HG03060 (cell line): ENCODE measurements around the gene LEMD1.

Source experiments
- ATAC-seq: cut with Tn5 transposase; IDR thresholded peaks from one replicate; pipeline ENCODE4 v1.9.1; 2021; ENCODE audit warnings: low read depth, moderate number of reproducible peaks; ENCODE audit not compliant: unreplicated experiment

LEMD1 gene

DNA sequence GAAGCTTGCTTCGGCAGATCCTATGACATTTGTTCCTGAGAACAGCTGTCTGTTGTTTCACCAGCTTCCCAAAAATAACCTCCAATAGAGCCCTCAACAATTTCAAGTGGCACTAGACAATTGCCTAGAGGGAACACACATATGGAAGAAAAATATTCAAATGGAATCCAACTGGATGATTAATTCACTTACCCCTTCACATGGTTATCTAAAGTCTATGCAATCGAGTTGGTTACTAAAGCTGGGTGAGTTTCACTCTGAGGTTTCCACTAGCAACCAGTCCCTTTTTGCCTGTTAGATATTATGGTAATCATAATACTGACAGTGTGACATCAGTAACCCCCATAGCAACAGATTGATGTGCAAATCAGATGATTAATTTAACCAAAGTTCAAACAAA, at the start of gene LEMD1:
LEMD1 (minus strand) TSS at position 259 of the 400 bp plus-strand sequence. CDS start 1,520 bp downstream, outside the sequence.
- ATAC-seq, result no peak

- ATAC-seq, result no peak
These were observed 48.3 kb upstream of the LEMD1 start for GRCh38 chr1:205470131-205470530.

- ATAC-seq, result no peak
These were observed 44.9 kb upstream of the LEMD1 start for GRCh38 chr1:205466595-205467220.

DNA sequence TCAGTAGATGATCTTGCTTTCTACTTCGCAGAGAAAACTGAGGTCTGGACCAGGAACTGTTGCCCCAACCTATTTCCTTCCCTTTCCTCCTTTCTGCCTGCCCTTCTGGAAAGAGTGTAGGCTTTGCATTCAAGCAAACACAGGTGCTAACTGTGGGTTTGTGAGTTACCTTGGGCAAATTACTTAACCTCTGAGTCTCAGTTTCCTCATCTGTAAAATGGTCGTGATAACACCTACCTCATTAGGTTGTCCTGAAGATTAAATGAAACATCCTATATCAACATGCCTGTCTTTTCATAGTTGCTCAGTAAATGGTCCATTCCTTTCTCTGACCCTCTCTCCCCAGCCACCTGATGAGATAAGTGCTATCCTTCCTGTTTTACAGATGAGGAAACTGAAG, 43.5 kb upstream of the LEMD1 start:
- no peak for ATAC-seq

DNA sequence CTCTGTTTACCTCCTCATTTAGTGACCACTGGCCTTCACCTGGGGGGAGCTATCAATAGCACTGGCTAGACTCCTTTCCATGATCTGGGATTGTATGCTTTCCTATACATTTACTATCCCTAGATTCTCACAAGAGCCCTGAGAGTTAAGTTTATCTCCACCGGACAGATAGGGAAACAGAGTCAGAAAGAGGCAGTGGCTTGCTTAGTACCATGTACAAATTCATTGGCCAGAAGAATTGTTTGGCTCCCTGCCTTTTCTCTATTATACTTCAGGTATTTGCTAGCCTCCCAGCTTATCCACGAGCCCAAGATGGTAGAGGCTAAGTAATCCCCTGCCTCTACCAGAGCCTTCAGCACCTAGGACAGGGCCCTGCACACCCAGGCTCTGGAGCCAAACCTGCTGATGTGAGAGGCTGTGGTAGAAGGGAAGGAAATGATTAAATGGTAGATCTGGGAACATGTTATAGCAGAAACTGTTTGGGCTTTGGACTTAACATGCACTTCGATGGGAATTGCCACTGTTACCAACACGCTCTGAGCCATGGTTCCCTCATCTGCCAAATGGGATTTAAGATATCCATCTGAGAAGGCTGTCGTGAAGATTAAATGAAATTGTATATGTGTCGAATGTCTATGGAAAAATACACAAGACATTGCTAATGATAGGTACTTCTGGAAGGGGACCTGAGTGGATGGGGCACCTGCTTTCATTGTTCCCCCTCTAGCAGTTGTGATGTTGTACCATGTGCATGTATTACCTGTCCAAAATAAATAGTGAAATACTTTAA, 37.1 kb upstream of the LEMD1 start:
- ATAC-seq, result no peak

- ATAC-seq, result no peak
These were observed 35.3 kb upstream of the LEMD1 start for GRCh38 chr1:205456868-205457745.

GRCh38 chr1:205456383-205456867, 34.6 kb upstream of the LEMD1 start:
- no peak for ATAC-seq

DNA sequence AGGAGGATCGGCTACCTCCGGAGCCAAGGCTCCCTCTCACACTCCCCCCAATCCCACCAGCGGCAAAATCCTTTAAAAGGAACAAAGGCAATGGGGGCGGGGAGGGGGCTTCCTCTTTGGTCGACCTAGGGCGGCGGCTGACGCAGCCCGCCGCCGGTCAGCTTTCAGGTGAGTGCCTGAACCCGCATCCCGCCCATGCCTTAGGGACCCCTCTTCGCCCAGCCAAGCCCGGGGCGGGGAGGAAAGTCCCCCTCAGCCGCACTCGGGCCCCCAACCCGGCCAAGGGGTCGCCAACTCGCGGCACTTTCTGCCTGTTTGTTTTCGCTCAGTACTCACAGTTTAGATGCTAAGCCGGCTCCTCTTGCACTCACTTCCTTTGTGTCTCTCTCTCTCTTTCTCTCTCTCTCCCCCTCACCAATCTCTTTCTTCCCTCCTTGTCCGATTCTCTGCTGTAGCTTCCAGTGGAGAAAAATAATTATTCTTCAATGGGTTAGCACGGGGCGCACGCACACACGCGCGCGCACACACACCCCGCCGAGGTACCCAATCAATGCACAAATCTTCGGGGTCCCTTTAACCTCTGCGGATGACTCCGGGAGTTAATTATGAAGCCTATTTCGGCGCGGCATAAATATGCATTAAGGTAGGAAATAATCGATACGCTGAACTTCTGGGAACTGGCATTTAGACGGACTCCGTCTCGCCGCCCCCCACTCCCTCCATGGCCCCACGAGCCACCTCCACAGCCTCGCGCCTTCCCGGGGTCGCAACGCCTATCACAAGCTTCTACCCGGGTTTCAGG, 33.9 kb upstream of the LEMD1 start, which contains the start of gene BLACAT1:
BLACAT1 (minus strand) TSS at position 465 of the 802 bp plus-strand sequence.
- ATAC-seq, result no peak

- ATAC-seq, result no peak
These were observed 33.1 kb upstream of the LEMD1 start for GRCh38 chr1:205454903-205455335.

DNA sequence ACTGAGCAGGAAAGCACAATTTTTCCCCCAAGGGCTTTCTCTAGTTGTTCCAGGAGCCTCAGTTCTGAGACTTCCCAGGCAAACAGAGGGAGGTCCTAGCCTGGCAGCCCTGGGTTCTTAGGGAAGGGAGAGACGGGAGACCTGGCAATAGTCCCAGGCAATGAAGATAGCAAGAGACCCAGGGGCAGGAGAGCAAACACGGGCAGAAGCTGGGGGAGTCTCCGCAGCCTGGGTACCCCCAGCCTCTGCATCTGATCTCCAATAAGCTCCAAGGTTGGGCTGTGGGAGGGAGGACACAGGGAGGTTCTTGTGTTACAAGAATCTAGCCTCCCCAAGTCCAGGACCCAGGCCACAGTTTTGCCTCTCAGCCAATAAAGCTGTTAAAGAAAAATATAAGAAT, 31.6 kb upstream of the LEMD1 start:
- ATAC-seq, result no peak

DNA sequence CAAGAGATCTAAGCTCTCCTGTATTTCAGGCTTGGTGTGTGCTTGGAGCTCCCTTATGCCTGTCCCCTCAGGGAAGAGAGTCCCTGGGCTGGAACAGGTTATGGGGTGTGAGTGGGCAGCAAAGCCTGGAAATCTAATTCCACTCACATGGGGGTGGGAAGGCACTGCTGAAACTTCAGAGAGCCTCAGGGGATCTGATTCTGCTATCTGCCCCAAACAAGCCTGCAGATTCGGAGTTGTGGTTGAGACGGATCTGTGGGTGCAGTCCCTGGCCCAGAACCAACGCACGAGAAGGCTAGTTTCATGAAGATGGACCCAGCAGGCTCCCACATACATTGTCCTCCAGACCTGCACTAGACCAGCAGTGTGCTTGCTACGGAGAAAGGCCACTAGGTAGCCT, 31.1 kb upstream of the LEMD1 start:
- ATAC-seq, result no peak

- no peak for ATAC-seq
These were observed 30.5 kb upstream of the LEMD1 start for GRCh38 chr1:205452364-205452763.

GRCh38 chr1:205451759-205452164, 29.9 kb upstream of the LEMD1 start:
- ATAC-seq, result no peak

DNA sequence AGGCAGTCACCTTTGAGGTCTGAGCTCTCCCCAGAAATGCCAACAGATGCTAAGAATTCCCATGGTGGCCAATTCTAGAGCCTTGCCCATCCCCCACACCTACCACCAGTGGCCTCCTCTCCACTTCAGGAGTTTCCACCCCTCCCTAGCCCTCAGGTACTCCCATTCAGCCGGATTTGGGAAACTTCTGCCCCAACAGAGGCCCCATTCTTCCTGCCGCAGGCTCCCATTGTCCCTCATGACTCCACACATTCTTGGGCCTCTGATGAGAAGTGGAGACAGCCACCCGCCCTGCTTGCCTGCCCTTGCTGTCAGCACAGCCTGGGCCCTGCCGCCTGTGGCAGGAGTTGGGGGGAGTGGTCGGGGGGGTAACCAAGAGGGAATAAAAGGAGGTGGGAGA, 29.3 kb upstream of the LEMD1 start:
- no peak for ATAC-seq

- ATAC-seq, result no peak
These were observed 28.6 kb upstream of the LEMD1 start for GRCh38 chr1:205450448-205450847.

DNA sequence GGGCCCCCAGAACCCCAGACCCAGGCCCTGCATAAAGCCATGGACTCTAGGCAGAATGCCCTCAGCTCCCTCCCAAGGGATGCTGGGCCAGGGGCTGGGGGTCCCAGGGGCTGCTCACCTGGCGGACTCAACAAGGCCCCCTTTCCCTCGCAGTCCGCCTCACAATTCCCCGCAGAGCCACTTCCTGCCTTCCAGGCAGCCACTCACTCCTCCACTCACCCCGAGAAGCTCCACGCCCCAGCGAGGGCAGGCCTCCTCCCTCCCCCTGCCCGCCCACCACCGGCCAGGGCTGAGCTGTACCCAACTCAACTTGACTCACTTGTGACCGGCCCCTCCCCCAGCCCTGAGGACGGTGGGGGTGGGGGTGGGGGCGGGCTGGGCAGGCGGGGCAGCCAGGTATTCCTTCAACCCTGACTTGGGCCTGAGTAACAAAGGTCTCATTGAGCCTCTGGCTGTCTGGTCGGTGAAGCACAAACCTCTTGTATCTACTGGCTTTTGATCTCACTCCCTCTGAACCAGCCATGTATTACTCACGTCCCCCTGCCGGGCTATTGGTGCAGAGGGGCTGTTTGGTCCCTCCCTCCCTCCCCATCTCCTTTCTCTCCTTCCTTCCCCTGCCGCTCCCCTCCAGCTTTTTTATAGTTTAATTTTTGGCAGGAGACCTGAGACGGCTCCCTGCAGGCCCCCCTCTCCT, 28.0 kb upstream of the LEMD1 start:
- ATAC-seq, result no peak

DNA sequence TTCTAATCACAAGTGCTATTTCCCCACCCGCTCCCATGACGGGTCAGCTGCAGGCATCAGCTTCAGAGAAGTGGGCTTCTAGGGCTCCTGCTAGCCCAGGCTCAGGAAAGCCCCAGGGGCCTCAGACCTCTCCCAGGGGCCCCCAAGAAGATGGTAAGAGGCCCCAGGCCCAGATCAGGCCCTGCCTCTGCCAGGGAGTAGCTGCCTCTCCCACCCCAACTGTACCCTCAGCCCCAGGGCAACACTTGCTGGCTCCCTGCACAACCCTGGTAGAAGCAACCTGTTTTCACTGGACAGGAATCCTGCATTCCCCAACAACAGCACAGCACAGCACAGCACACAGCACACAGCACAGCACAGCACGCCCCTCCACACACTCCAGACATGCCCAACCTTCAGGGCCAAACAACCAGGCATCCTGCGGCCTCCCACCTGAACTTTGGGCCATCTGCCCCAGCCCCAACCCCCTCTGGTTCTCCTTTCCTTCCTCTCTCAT, 27.4 kb upstream of the LEMD1 start:
- ATAC-seq, result no peak

DNA sequence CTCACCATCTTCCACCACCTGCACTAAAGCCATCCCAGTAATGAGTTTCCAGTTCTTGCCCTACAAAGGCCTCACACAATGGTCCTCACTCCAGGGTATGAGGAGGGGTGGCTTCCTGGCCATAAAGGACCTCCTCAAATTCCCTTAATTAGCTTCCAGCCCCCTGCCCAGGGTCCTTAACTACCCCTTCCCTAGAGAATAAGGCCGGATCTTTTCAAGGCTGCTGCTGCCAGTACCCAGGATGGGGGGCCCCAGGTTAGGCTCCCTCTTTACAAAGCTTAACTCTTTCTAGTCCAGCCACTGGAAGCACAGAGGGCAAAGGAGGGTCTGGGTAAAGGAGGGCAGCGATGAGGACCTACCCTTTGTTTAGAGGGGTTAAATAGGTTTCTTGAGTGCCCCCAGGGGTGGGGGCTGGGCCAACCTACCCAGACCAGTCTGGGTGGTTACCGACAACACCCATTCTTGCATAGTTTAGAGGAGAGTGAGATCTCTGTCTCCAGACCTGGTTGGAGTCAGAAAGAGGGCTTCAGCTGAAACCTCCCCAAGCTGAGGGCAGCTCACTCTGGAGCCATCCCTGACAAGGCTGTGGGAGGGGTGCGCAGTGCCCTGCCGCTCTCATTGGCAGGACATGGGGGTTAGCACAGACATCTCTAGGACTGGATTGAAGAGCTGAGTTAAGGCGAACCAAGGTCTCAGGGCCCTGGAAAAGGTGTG, 26.8 kb upstream of the LEMD1 start:
- ATAC-seq, result no peak
